Glomerular endothelial cell (primary cell): ENCODE results near the gene AGPAT3. TPM values are rescaled to one million over a fixed set of nuclear protein-coding genes. Genes with fewer than 3 reads are reported as not detected.
"Not testable (repeated sequence)": the region's sequence is repeated elsewhere in the genome, so short reads cannot be mapped to it uniquely, and the experiment has no call there.

Experiments used
- DNase-seq: peaks from one replicate; pipeline ENCODE4 v3.0.0-alpha.2; 2011; ENCODE audit warnings: low read depth, low spot score; ENCODE audit errors: extremely low read depth
- total RNA-seq: library from RNA; depleted of rRNA; stranded (reverse); fragments of >200 nt; gene quantifications from 2 replicates; pipeline ENCODE4 v1.2.3, GENCODE V29; 2015

Gene AGPAT3
- total RNA-seq, 1 donor from 2014 or later, result 60.0 TPM

GRCh38 chr21:43881935-43882334 lies 16.9 kb downstream of the AGPAT3 start:
- no peak for DNase-seq

DNA sequence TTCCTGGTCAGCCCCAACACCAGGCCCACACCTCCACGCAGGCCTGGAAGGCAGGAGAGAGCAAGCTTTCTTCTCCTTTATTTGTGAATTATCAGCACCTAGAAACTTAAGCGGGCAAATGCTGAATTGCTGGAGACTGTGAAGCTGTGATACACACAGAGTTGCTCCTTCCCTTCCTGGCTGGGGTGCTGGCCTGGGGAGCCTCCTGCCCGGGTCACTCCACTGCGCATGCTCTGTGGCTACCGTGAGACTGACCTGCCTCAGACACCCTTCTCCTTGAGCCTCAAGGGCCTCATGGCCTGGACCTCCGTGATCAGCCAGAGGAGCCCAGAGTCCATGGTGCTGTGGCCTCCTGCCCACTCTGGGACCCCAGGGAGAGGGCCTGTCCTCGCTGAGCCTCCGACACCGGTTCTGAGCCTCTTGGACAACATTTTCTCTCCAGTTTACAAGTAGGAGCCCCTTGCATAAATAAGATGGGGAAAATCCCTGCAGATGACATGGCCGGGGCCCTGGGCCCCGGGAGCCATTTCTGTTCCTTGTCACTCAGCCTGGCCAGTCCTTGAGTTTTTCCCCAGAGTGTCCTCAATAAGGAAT lies 18.0 kb downstream of the AGPAT3 start:
- no peak for DNase-seq

DNA sequence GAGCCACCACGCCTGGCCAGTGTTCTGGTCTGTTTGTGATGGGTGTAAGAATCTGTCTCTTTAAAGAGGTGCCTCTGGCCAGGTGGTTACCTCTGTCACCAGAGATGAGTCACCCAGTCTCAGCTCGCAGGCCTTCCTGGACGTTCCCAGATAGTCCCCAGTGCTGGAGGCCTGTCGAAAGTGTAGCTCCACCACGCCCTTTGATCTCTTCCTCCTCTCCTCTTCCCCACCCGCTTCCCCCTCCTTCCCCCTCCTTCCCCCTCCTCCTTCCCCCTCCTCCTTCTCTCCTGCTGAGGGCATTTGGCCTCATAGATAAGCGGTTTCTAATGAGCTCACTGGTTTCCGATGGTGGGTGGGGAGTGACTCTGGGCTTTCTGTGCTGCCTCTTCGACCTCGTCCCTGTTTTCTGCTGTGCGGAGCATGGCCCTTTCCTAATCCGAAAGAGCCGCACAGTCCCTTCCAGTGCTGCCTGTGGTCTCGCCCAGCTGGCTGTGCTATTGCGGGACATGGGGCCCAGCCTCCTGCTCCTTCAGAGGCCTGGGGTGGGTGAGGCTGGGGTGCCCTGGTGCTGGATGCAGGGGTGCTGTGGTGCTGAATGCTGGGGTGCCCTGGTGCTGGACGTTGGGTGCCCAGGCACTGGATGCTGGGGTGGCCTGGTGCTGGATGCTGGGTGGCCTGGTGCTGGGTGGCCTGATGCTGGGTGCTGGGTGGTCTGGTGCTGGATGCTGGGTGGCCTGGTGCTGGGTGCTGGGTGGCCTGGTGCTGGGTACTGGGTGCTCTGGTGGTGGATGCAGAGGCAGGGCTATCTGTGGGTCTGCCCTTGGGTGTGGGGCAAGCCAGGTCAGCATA lies 19.2 kb downstream of the AGPAT3 start:
- DNase-seq, result no peak

- DNase-seq, result no peak
Observed at GRCh38 chr21:43884861-43885417, 19.9 kb downstream of the AGPAT3 start.

DNA sequence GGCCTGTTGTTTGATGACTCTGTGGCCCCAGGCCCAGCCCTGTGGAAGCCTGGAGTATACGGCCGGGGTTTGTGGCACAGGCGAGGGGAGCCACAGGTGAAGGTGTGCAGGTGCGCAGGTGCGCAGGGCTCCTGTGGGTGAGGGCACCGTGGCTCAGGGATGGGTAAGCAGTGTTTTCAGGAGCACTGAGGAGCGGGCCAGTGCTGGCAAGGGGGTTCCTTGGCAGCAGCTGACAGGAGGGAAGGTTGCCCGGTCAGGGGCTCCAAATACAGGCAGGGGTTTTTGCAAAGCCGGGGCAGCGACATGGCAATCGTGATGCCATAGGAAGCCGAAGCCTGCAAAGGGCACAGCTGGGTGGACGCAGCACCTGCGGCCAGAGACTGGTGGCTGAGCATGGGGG lies 20.7 kb downstream of the AGPAT3 start:
- no peak for DNase-seq

GRCh38 chr21:43886565-43886964 lies 21.5 kb downstream of the AGPAT3 start:
- no peak for DNase-seq

- no peak for DNase-seq
Observed at GRCh38 chr21:43889069-43889468, 24.0 kb downstream of the AGPAT3 start.

DNA sequence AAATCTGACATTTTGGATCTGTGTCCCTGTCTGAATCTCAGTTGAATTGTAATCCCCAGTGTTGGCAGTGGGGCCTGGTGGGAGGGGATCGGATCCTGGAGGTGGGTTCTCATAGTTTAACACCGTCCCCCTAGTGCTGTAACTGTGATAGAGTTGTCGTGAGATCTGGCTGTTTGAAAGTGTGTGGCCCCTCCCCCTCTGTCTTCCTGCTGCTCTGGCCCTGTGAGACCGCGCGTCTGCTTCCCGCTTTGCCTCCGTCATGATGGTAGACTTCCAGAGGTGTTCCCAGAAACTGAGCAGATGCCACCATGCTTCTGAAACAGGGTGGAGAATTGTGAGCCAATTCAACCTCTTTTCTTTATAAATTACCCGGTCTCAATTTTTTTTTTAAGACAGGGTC lies 25.0 kb downstream of the AGPAT3 start:
- DNase-seq, result no peak

GRCh38 chr21:43892334-43892733 lies 27.3 kb downstream of the AGPAT3 start:
- DNase-seq, result no peak

- DNase-seq, result no peak
Observed at GRCh38 chr21:43892984-43893535, 28.0 kb downstream of the AGPAT3 start.

DNA sequence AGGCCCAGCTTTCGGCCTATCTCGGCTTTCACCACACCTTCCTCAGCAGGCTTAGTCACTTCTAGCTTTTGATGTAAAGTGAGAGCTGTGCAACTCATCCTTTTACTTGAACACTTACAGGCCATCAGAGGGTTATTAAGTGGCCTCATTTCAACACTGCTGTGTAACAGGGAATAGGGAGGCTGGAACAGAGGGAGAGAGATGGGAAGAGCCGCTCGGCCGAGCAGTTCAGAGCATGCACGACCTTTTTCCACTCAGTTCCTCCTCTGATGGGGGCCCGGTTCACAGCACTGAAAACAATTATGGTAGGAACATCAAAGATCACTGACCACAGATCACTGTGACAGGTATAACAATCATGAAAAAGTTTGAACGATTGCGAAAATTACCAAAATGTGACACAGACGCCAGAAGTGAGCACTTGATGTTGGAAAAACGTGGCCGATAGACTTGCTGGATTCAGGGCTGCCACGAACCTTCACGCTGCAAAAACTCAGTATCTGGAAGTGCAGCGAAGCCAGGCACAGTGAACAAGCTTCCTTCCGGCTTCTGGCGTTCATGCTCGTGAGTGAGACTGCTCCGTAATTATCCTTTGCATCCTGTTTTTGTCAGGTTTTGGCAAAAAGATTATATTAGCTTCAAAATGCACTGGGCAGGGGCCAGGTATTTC lies 28.6 kb downstream of the AGPAT3 start:
- no peak for DNase-seq

- DNase-seq, result no peak
Observed at GRCh38 chr21:43894206-43894577, 29.2 kb downstream of the AGPAT3 start.

GRCh38 chr21:43895196-43895595 lies 30.2 kb downstream of the AGPAT3 start:
- DNase-seq, result no peak

DNA sequence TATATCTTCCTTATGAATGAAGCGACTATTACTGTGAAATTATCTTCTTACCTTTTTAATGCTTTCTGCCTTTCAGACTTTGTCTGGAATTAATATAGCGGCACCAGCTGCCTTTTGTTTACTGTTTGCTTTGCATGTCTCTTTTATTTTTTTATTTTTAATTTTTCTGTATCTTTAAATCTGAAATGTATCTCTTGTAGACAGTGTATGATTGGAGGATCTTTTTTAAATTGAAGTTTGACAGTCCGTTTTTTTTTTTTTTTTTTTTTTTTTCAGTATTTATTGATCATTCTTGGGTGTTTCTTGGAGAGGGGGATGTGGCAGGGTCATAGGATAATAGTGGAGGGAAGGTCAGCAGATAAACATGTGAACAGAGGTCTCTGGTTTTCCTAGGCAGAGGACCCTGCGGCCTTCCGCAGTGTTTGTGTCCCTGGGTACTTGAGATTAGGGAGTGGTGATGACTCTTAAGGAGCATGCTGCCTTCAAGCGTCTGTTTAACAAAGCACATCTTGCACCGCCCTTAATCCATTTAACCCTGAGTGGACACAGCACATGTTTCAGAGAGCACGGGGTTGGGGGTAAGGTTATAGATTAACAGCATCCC lies 31.8 kb downstream of the AGPAT3 start:
- not testable (repeated sequence) for DNase-seq

- DNase-seq, result no peak
Observed at GRCh38 chr21:43899307-43900077, 34.5 kb downstream of the AGPAT3 start.

- DNase-seq, result no peak
Observed at GRCh38 chr21:43900078-43900385, 35.0 kb downstream of the AGPAT3 start.

DNA sequence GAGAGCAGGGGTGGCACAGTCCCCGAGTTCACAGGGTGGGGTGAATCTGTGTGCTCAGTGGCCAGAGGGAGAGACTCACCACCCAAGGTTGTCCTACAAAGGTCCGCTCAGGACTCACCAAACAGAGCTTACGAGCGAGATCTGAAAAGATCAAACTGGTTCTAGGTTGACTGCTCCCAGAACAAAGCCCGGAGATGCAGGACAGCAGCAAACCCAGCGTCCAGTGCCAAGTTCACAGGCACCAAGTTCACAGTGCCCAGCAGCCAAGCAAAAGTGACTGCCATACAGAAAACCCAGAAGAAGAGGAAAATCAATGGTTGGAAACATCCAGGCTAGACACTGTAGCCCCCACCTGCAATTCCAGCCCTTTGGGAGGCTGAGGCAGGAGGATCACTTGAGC lies 35.7 kb downstream of the AGPAT3 start:
- DNase-seq, result no peak

DNA sequence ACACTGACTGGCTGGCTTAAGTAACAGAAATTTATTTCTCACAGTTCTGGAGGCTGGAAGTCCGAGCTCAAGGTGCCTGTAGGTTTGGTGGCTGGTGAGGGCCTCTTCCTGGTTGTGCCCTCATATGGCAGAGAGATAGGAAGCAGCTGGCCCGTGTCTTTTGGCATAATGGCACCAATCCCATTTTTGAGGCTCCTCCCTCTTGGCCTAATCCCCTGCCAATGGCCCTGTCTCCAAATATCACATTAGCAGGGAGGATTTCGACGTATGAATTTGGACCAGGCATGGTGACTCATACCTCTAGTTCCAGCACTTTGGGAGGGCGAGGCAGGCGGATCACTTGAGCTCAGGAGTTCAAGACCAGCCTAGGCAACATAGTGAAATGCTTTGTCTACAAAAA lies 37.4 kb downstream of the AGPAT3 start:
- no peak for DNase-seq

DNA sequence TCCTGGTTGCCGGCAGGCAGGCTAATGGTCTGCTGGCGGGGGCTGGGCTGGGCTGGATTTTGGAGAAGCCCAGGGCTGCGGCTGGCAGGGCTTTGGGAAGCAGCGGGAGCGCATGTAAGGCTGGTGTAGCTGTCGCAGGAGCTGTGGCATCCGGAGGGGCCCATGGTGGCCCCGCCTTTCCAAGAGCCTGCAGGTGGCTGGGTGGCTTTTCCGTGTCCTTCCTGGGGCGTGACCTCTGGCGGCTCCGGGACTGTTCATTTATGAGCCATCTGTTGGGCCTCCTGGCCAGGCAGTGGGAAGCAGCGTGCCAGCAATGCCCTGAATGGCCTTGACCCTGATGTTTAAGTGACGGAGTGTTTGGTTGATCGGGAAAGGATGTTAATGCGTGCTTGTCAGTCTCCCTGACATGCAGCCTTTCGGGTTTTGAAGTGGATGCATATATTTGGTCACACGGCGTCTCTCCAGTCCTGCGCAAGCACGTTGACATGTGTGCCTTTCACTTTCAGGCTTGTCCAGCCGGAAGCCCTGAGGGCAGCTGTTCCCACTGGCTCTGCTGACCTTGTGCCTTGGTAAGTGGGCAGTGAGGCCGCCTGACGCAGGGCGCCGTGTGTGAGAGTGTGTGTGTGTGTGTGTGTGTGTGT lies 38.5 kb downstream of the AGPAT3 start:
- DNase-seq, result no peak

DNA sequence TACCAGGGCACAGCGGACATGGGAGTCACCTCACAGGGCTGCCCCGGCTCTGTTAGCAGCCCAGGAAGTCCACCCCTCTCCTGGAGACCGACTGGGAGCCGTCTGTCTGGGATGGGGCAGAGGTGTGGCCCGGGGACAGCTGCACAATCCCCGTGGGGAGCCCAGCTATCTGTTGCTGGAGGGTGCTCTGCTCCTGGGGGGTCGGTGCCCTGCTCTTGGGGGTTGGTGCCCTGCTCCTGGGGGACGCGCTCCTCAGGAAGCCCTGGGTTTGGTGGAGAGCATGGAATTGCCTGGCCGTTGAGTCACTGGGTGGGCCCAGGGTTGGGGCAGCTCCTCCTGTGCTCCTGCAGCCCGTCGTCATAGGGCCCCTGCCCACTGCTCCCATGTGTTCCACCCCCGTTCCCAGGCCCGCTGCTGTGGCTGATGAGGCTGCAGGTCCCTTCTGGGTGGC lies 39.3 kb downstream of the AGPAT3 start:
- no peak for DNase-seq
